Parathyroid adenoma (tissue), 2 donors: ENCODE data around the gene PRKG1.

Experiments
- H2AFZ ChIP-seq: fragments of 300-600 bp; sonication (generic); one replicate; pipeline ENCODE4 v1.7.0; 2017; ENCODE audit warnings: antibody characterized with exemption, mild to moderate bottlenecking
- H3K27ac ChIP-seq: fragments of 300-600 bp; sonication (generic); one replicate; pipeline ENCODE4 v1.7.0; 2017
- H3K27me3 ChIP-seq: fragments of 300-600 bp; sonication (generic); one replicate; pipeline ENCODE4 v1.7.0; 2017; ENCODE audit warnings: low read length; ENCODE audit not compliant: control insufficient read depth, insufficient read depth
- H3K36me3 ChIP-seq: fragments of 300-600 bp; sonication (generic); one replicate; pipeline ENCODE4 v1.7.0; 2017; ENCODE audit warnings: low read length; ENCODE audit not compliant: control insufficient read depth, insufficient read depth
- H3K4me1 ChIP-seq: fragments of 300-600 bp; sonication (generic); one replicate; pipeline ENCODE4 v1.7.0; 2017; ENCODE audit warnings: control low read depth
- H3K4me2 ChIP-seq: fragments of 300-600 bp; sonication (generic); one replicate; pipeline ENCODE4 v1.7.0; 2017; ENCODE audit warnings: low read length
- H3K4me3 ChIP-seq: fragments of 300-600 bp; sonication (generic); one replicate; pipeline ENCODE4 v1.7.0; 2017; ENCODE audit warnings: low read depth, low read length
- H3K79me2 ChIP-seq: fragments of 300-600 bp; sonication (generic); one replicate; pipeline ENCODE4 v1.7.0; 2017; ENCODE audit warnings: control low read depth
- H3K9ac ChIP-seq: fragments of 300-600 bp; sonication (generic); one replicate; pipeline ENCODE4 v1.7.0; 2017; ENCODE audit warnings: mild to moderate bottlenecking
- H3K9me3 ChIP-seq: fragments of 300-600 bp; sonication (generic); one replicate; pipeline ENCODE4 v1.7.0; 2017; ENCODE audit warnings: low read length; ENCODE audit not compliant: control insufficient read depth
- CTCF ChIP-seq: fragments of 300-600 bp; sonication (generic); IDR thresholded peaks from one replicate; pipeline ENCODE4 v1.7.0; 2017; ENCODE audit warnings: antibody characterized with exemption, mild to moderate bottlenecking
- donor health status: primary hyperparathyroidism.

Gene PRKG1

GRCh38 chr10:51469686-51470085, 395.4 kb downstream of the PRKG1 start:
- H3K9me3 ChIP-seq, result no peaks in the 10 kb centered on the region
- H3K79me2 ChIP-seq, result no peaks in the 10 kb centered on the region
- H3K36me3 ChIP-seq, result no peaks in the 10 kb centered on the region
- no peaks in the 10 kb centered on the region for H3K27me3 ChIP-seq
- no peaks in the 10 kb centered on the region for H3K4me1 ChIP-seq
- no peak overlapping the region for H2AFZ ChIP-seq
- H3K4me2 ChIP-seq, result no peak overlapping the region
- no peak overlapping the region for H3K4me3 ChIP-seq
- no peak overlapping the region for H3K27ac ChIP-seq
- H3K9ac ChIP-seq, result no peak overlapping the region
- TF ChIP-seq CTCF, result no peak

DNA sequence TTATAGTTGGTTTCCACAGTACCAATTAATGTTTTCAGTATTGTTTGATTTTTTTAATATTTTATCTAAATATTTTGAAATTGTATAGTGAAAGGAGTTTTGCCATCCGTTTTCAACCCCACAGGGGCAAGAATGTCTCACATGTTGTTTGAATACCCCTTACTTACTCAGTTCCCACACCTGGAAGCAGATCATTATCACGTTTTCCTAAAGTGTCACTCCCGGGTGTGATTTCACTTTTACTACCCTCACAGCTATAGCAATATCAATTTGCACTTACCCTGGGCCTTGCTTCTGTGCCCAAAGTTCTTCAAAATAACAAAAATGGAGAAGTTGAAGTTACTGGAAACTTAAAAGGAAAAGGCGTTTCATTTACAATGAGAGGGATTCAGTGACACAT, 397.0 kb downstream of the PRKG1 start:
- Histone ChIP-seq H3K36me3 (no peaks in the 10 kb centered on the region), H3K4me2 (no peak overlapping the region), H3K27ac (no peak overlapping the region), H3K79me2 (no peaks in the 10 kb centered on the region), H3K4me1 (no peaks in the 10 kb centered on the region), H3K9ac (no peak overlapping the region), H3K27me3 (no peaks in the 10 kb centered on the region), H3K4me3 (no peak overlapping the region), H3K9me3 (no peaks in the 10 kb centered on the region), H2AFZ (no peak overlapping the region)
- TF ChIP-seq CTCF, result no peak

DNA sequence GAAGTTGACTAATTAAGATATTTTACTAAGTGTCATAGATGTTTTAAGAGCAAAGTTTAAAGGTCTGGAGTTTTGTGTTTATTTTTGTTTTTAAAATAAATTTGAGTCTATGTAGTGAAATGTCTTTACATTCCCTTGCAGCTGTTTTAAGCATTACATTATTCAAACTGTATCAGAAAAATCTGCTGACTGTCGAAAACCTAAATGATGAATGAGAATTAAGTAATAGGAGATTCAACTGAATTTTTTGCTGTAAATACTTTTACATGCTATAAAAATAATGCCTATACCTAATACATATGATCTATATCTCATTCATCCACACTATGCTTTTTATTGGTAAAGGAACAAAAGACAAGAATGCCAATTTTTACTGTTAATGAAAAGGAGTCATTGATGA, 397.9 kb downstream of the PRKG1 start:
- H3K4me1 ChIP-seq, result no peaks in the 10 kb centered on the region
- no peak overlapping the region for H2AFZ ChIP-seq
- no peaks in the 10 kb centered on the region for H3K36me3 ChIP-seq
- no peaks in the 10 kb centered on the region for H3K79me2 ChIP-seq
- no peak overlapping the region for H3K27ac ChIP-seq
- no peaks in the 10 kb centered on the region for H3K27me3 ChIP-seq
- no peak overlapping the region for H3K9ac ChIP-seq
- H3K4me3 ChIP-seq, result no peak overlapping the region
- no peak for TF ChIP-seq CTCF
- no peak overlapping the region for H3K4me2 ChIP-seq
- no peaks in the 10 kb centered on the region for H3K9me3 ChIP-seq

DNA sequence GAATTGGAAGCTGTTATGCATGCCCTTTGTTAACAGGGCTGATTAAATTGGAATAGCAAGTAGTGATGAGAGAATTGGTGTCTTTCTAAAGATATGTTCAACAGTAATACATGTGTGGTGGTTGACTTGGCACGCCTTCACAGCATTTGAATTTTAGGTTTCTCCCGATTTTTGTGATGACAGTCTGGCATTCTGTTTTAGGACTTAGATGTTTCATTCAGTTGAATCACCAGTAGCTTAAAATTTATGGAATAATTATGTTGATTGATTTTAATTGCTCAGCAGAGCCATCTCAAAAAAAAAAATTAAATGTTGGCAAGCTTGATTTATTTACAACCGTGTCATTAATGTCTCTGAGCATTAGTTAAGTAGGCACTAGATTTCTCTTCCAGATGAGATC, 405.4 kb downstream of the PRKG1 start:
- no peaks in the 10 kb centered on the region for H3K36me3 ChIP-seq
- no peaks in the 10 kb centered on the region for H3K27me3 ChIP-seq
- H3K79me2 ChIP-seq, result no peaks in the 10 kb centered on the region
- H3K27ac ChIP-seq, result no peak overlapping the region
- H3K4me3 ChIP-seq, result no peak overlapping the region
- no peak overlapping the region for H3K4me2 ChIP-seq
- TF ChIP-seq CTCF, result no peak
- no peaks in the 10 kb centered on the region for H3K9me3 ChIP-seq
- H2AFZ ChIP-seq, result no peak overlapping the region
- peaks cover 8% of the 10 kb centered on the region for H3K4me1 ChIP-seq
- no peak overlapping the region for H3K9ac ChIP-seq

- Histone ChIP-seq H2AFZ (no peak overlapping the region), H3K4me3 (no peak overlapping the region), H3K9me3 (no peaks in the 10 kb centered on the region), H3K4me2 (no peak overlapping the region), H3K36me3 (no peaks in the 10 kb centered on the region), H3K79me2 (no peaks in the 10 kb centered on the region), H3K9ac (no peak overlapping the region), H3K27me3 (no peaks in the 10 kb centered on the region), H3K27ac (no peak overlapping the region), H3K4me1 (peaks cover 8% of the 10 kb centered on the region)
- TF ChIP-seq CTCF, result no peak
These were observed 411.4 kb downstream of the PRKG1 start for GRCh38 chr10:51485668-51486067.
